LHCN-M2 (cell line): ENCODE results near the gene NHLRC3. TPM values are rescaled to one million over a fixed set of nuclear protein-coding genes. Genes with fewer than 3 reads are reported as not detected.
A peak's percentile ranks its signal among the peaks of the same experiment; 100 is the strongest.
"Not testable (repeated sequence)": the region's sequence is repeated elsewhere in the genome, so short reads cannot be mapped to it uniquely, and the experiment has no call there.

Source experiments
- DNase-seq: peaks from one replicate; pipeline ENCODE4 v3.0.0-alpha.2; 2012; ENCODE audit warnings: low read depth
- total RNA-seq: library from RNA; depleted of rRNA; stranded (reverse); fragments of >200 nt; gene quantifications from 2 replicates; pipeline ENCODE4 v1.2.3, GENCODE V29; 2014; rRNA removed

NHLRC3 gene
- total RNA-seq, 1 experiment from 2014 or later: 11.9 TPM

GRCh38 chr13:39044536-39044935 is 6.3 kb downstream of the NHLRC3 start:
- DNase-seq: no peak

- DNase-seq: no peak
Measured at GRCh38 chr13:39047560-39047959, 9.3 kb downstream of the NHLRC3 start.

- DNase-seq: no peak
Measured at GRCh38 chr13:39048806-39049205, 10.6 kb downstream of the NHLRC3 start.

GRCh38 chr13:39049274-39049673 is 11.0 kb downstream of the NHLRC3 start:
- DNase-seq: no peak

- DNase-seq: peak; percentile 48
Measured at GRCh38 chr13:39051157-39051556, 12.9 kb downstream of the NHLRC3 start.

- no peak for DNase-seq
Measured at GRCh38 chr13:39052944-39053343, 14.7 kb downstream of the NHLRC3 start.

GRCh38 chr13:39054112-39054511 is 15.9 kb downstream of the NHLRC3 start:
- no peak for DNase-seq

GRCh38 chr13:39056018-39056417 is 17.8 kb downstream of the NHLRC3 start:
- no peak for DNase-seq

- DNase-seq: no peak
Measured at GRCh38 chr13:39058040-39058439, 19.8 kb downstream of the NHLRC3 start.

- DNase-seq: no peak
Measured at GRCh38 chr13:39062004-39062403, 23.7 kb downstream of the NHLRC3 start.

- no peak for DNase-seq
Measured at GRCh38 chr13:39072842-39073241, 34.6 kb downstream of the NHLRC3 start.

GRCh38 chr13:39073983-39074382 is 35.7 kb downstream of the NHLRC3 start:
- no peak for DNase-seq

- not testable (repeated sequence) for DNase-seq
Measured at GRCh38 chr13:39086251-39086945, 48.1 kb downstream of the NHLRC3 start.

GRCh38 chr13:39091586-39091985 is 53.3 kb downstream of the NHLRC3 start:
- DNase-seq: no peak

- no peak for DNase-seq
Measured at GRCh38 chr13:39095500-39095899, 57.2 kb downstream of the NHLRC3 start.

GRCh38 chr13:39099231-39099630 is 61.0 kb downstream of the NHLRC3 start:
- no peak for DNase-seq

Other genes with a start within 250 kb of the NHLRC3 start
- gene STOML3, start 47.6 kb upstream of the NHLRC3 start, total RNA-seq: not detected in 2 replicates
- 7.9 and 12.4 TPM in 2 replicates for gene PROSER1, start 367 bp upstream of the NHLRC3 start, total RNA-seq